K562 (cell line): Measurements from ENCODE around the gene RNF166. TPM values are rescaled to one million over a fixed set of nuclear protein-coding genes. Genes with fewer than 3 reads are reported as not detected.

Source experiments
- CBX3 ChIP-seq, 2 experiments: IDR thresholded peaks; 1 replicate in 1 of 2; 2 replicates in 1 of 2; pipeline ENCODE4 v1.6.1; 2012; ENCODE audit warnings: inconsistent platforms in 2 of 2, low read length in 2 of 2, borderline replicate concordance in 1 of 2, control low read depth in 1 of 2
- CREB1 ChIP-seq, 2 experiments: sonication (generic) in 1 of 2; formaldehyde crosslinking in 1 of 2; IDR thresholded peaks; 2 replicates each; pipeline versions ENCODE4 v1.6.1 to v1.8.0; 2012 to 2022; ENCODE audit warnings: inconsistent platforms in 1 of 2, mild to moderate bottlenecking in 1 of 2, missing genetic modification reagents in 1 of 2, moderate library complexity in 1 of 2
- CREM ChIP-seq: IDR thresholded peaks from 2 replicates; pipeline ENCODE4 v1.6.1; 2014; ENCODE audit warnings: antibody characterized with exemption, low read depth
- FIP1L1 ChIP-seq: fragments of 200-400 bp; formaldehyde crosslinking; IDR thresholded peaks from 2 replicates; pipeline ENCODE4 v1.6.1; 2018; ENCODE audit warnings: mild to moderate bottlenecking, low read depth, low read length; ENCODE audit not compliant: poor library complexity, severe bottlenecking
- FOXM1 ChIP-seq, 2 experiments: fragments of 450-650 bp in 1 of 2; sonication (generic) in 1 of 2; formaldehyde crosslinking in 1 of 2; IDR thresholded peaks; 2 replicates each; pipeline versions ENCODE4 v1.6.1 to v1.9.0; 2017 to 2022; ENCODE audit warnings: low read depth in 2 of 2, mild to moderate bottlenecking in 2 of 2, missing genetic modification reagents in 1 of 2, moderate library complexity in 1 of 2
- HCFC1 ChIP-seq: IDR thresholded peaks from 2 replicates; pipeline ENCODE4 v1.6.1; 2012; ENCODE audit warnings: low read depth, low read length, improper control_type of control experiment
- MTA3 ChIP-seq: fragments of 450-650 bp; formaldehyde crosslinking; IDR thresholded peaks from 2 replicates; pipeline ENCODE4 v1.6.1; 2017; ENCODE audit warnings: mild to moderate bottlenecking, borderline replicate concordance
- NR1H2 ChIP-seq: sonication (generic); formaldehyde crosslinking; IDR thresholded peaks from 2 replicates; pipeline ENCODE4 v1.4.0; 2020; ENCODE audit warnings: mild to moderate bottlenecking, missing genetic modification reagents
- POLR2AphosphoS2 ChIP-seq: IDR thresholded peaks from 2 replicates; pipeline ENCODE4 v1.6.1; 2012; ENCODE audit warnings: low read length, improper control_type of control experiment
- POLR2G ChIP-seq: fragments of 200-400 bp; formaldehyde crosslinking; IDR thresholded peaks from 2 replicates; pipeline ENCODE4 v1.6.1; 2017; ENCODE audit warnings: low read depth, mild to moderate bottlenecking, antibody characterized with exemption, low read length, moderate library complexity
- RCOR1 ChIP-seq, 2 experiments: IDR thresholded peaks; 2 replicates each; pipeline ENCODE4 v1.6.1; 2012; ENCODE audit warnings: low read depth in 2 of 2, low read length in 2 of 2, borderline replicate concordance in 1 of 2, improper control_type of control experiment in 1 of 2
- TRIM28 ChIP-seq: fragments of 450-650 bp; IDR thresholded peaks from 2 replicates; pipeline ENCODE4 v1.6.1; 2017
- ZNF41 ChIP-seq: fragments of 250-450 bp; sonication (Bioruptor Pico); conservative IDR thresholded peaks from 2 replicates; pipeline ENCODE4 v1.4.0; 2020; ENCODE audit warnings: mild to moderate bottlenecking
- ZNF764 ChIP-seq: fragments of 250-450 bp; sonication (Bioruptor Pico); IDR thresholded peaks from 2 replicates; pipeline ENCODE4 v1.4.0; 2020; ENCODE audit warnings: low read depth, mild to moderate bottlenecking, moderate library complexity
- polyA plus RNA-seq, 8 experiments: library from polyadenylated mRNA; depleted of rRNA in 4 of 8; stranded (reverse) in 5 of 8; unstranded in 3 of 8; fragments of >200 nt; fragmentation: Nextera tagmentation in 2 of 8; fragmentation: Illumina TruSeq in 1 of 8; extraction: Ambion mirVana in 2 of 8; extraction: Trizol in 1 of 8; gene quantifications; 2 replicates each; pipeline versions ENCODE4 v1.2.1 to v1.2.3, GENCODE V29; 2011 to 2014; ENCODE audit warnings: inconsistent platforms in 1 of 8, missing spikeins in 1 of 8
- total RNA-seq, 7 experiments: library from RNA; depleted of rRNA in 6 of 7; stranded (reverse); fragments of >200 nt in 6 of 7; fragmentation: Illumina TruSeq in 2 of 7; extraction: Trizol in 2 of 7; gene quantifications; 2 replicates each; pipeline versions ENCODE4 v1.2.1 to v1.2.3, GENCODE V29; 2011 to 2021; ENCODE audit warnings: low replicate concordance in 1 of 7
- TF ChIP-seq, protein P1 (sequence below): fragments of 250-450 bp; sonication (Bioruptor Pico); IDR thresholded peaks from 2 replicates; pipeline ENCODE4 v1.8.0; 2022; ENCODE audit warnings: inconsistent platforms
- TF ChIP-seq, protein P2 (sequence below): sonication (generic); formaldehyde crosslinking; IDR thresholded peaks from 2 replicates; pipeline ENCODE4 v1.8.1; 2023; ENCODE audit warnings: mild to moderate bottlenecking, missing genetic modification reagents
- TF ChIP-seq, protein P3 (sequence below), 3 experiments: IDR thresholded peaks in 2 of 3; conservative IDR thresholded peaks in 1 of 3; 2 replicates each; pipeline ENCODE4 v1.5.1; 2011 to 2012; ENCODE audit warnings: low read length in 3 of 3, mild to moderate bottlenecking in 3 of 3, control low read depth in 2 of 3, improper control_type of control experiment in 1 of 3, inconsistent platforms in 1 of 3, low read depth in 1 of 3, mixed read lengths in 1 of 3, moderate library complexity in 1 of 3; ENCODE audit not compliant: insufficient read depth in 2 of 3
- TF ChIP-seq, protein P4 (sequence below): fragments of 450-650 bp; IDR thresholded peaks from 2 replicates; pipeline ENCODE4 v1.6.1; 2016; ENCODE audit warnings: borderline replicate concordance

Gene RNF166
- total and polyA plus RNA-seq, 9 of the 15 experiments (the other 6 are each of a cell fraction or from before 2014, with no cell fraction given), result 0.56 to 60.3 (median 19.5) TPM

DNA sequence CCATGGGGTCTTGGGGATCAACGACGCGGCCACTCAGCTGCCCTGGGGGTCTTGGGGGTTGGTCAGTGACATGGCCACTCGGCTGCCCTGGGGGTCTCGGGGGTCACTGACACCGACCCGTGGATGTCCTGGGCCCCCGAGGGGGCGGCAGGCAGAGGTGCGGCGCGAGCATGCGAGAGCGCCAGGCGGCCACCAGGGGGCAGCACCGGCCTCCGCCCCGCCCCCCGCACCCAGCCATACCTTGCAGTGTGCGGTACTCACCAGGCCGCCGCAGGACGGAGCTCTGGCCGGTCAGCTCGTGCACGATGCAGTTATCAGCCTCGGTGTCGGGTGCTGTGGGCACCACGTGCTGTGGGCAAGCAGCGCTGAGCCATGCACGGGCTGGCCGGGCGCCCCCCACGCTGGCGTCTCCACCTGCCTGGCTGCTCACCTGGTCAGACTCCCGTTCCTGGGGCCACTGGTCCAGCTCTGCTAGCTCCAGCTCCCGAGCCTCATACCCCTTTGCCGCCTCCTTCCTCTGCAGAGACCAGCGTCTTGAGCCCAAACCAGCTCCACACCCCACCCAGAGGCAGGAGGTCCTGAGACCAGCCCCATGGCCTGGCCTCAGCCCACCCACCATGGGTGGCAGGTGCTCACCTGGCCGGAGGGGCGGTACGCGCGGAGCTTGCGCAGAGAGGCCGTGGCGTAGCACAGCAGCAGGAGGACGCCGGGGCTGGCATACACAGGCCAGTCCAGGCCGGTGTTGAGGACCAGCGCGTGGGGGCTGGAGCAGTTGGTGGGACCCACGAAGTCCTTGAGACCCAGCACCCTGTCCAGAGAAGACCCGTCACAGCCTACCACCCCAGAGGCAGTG is 31.3 kb upstream of the RNF166 start (continued):
- TF ChIP-seq, protein P1, sequence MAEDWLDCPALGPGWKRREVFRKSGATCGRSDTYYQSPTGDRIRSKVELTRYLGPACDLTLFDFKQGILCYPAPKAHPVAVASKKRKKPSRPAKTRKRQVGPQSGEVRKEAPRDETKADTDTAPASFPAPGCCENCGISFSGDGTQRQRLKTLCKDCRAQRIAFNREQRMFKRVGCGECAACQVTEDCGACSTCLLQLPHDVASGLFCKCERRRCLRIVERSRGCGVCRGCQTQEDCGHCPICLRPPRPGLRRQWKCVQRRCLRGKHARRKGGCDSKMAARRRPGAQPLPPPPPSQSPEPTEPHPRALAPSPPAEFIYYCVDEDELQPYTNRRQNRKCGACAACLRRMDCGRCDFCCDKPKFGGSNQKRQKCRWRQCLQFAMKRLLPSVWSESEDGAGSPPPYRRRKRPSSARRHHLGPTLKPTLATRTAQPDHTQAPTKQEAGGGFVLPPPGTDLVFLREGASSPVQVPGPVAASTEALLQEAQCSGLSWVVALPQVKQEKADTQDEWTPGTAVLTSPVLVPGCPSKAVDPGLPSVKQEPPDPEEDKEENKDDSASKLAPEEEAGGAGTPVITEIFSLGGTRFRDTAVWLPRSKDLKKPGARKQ (CRISPR knock-in tag), result 0 out of 2 replicates have a peak, but pooled peaks have one; percentile 61
- TF ChIP-seq POLR2AphosphoS2, result peak; percentile 89
- no peak for TF ChIP-seq ZNF764 (CRISPR knock-in tag)
- peak; percentile 66; the same call in 1 of the 2 replicates for TF ChIP-seq CREB1 (IDR thresholded peaks at IDR 0.05)
- peak; percentile 85 for TF ChIP-seq CREB1 (CRISPR knock-in tag; IDR thresholded peaks at IDR 0.05)
- peak; percentile 85 for TF ChIP-seq CREM
- TF ChIP-seq POLR2G, result peak; percentile 51
- TF ChIP-seq MTA3, result peak; percentile 87; the same call in 1 of the 2 replicates
- TF ChIP-seq FOXM1 (IDR thresholded peaks at IDR 0.05; ENCODE audit: low read depth), result no peak
- 0 out of 2 replicates have a peak, but pooled peaks have one; percentile 17 for TF ChIP-seq FOXM1 (CRISPR knock-in tag; IDR thresholded peaks at IDR 0.05; ENCODE audit: low read depth)
- TF ChIP-seq, protein P2, sequence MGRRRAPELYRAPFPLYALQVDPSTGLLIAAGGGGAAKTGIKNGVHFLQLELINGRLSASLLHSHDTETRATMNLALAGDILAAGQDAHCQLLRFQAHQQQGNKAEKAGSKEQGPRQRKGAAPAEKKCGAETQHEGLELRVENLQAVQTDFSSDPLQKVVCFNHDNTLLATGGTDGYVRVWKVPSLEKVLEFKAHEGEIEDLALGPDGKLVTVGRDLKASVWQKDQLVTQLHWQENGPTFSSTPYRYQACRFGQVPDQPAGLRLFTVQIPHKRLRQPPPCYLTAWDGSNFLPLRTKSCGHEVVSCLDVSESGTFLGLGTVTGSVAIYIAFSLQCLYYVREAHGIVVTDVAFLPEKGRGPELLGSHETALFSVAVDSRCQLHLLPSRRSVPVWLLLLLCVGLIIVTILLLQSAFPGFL (CRISPR knock-in tag), result no peak
- TF ChIP-seq FIP1L1, result peak; percentile 94
- TF ChIP-seq CBX3 (IDR thresholded peaks at IDR 0.05; ENCODE audit: borderline replicate concordance in 1 of 2, low read length in 2 of 2), result peak in 1 of 2 experiments; percentile 80; a peak in 1 of 3 replicates
- TF ChIP-seq NR1H2 (CRISPR knock-in tag), result 0 out of 2 replicates have a peak, but pooled peaks have one; percentile 65
- TF ChIP-seq, protein P3, sequence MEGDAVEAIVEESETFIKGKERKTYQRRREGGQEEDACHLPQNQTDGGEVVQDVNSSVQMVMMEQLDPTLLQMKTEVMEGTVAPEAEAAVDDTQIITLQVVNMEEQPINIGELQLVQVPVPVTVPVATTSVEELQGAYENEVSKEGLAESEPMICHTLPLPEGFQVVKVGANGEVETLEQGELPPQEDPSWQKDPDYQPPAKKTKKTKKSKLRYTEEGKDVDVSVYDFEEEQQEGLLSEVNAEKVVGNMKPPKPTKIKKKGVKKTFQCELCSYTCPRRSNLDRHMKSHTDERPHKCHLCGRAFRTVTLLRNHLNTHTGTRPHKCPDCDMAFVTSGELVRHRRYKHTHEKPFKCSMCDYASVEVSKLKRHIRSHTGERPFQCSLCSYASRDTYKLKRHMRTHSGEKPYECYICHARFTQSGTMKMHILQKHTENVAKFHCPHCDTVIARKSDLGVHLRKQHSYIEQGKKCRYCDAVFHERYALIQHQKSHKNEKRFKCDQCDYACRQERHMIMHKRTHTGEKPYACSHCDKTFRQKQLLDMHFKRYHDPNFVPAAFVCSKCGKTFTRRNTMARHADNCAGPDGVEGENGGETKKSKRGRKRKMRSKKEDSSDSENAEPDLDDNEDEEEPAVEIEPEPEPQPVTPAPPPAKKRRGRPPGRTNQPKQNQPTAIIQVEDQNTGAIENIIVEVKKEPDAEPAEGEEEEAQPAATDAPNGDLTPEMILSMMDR (IDR thresholded peaks at IDR 0.05 in 2 of 3, conservative IDR thresholded peaks at IDR 0.05 in 1 of 3; ENCODE audit: insufficient read depth in 2 of 3, low read depth in 1 of 3, low read length in 3 of 3), result peak; percentile 97 to 99 (median 99)
- TF ChIP-seq TRIM28, result no peak
- TF ChIP-seq ZNF41 (CRISPR knock-in tag), result 0 out of 2 replicates have a peak, but pooled peaks have one; percentile 11
- peak; percentile 60 for TF ChIP-seq HCFC1
- TF ChIP-seq RCOR1 (IDR thresholded peaks at IDR 0.05; ENCODE audit: borderline replicate concordance in 1 of 2, low read depth in 2 of 2, low read length in 2 of 2), result peak in 1 of 2 experiments; percentile 82; a peak in 2 of 4 replicates
- TF ChIP-seq, protein P4, sequence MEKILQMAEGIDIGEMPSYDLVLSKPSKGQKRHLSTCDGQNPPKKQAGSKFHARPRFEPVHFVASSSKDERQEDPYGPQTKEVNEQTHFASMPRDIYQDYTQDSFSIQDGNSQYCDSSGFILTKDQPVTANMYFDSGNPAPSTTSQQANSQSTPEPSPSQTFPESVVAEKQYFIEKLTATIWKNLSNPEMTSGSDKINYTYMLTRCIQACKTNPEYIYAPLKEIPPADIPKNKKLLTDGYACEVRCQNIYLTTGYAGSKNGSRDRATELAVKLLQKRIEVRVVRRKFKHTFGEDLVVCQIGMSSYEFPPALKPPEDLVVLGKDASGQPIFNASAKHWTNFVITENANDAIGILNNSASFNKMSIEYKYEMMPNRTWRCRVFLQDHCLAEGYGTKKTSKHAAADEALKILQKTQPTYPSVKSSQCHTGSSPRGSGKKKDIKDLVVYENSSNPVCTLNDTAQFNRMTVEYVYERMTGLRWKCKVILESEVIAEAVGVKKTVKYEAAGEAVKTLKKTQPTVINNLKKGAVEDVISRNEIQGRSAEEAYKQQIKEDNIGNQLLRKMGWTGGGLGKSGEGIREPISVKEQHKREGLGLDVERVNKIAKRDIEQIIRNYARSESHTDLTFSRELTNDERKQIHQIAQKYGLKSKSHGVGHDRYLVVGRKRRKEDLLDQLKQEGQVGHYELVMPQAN, result 0 out of 2 replicates have a peak, but pooled peaks have one; percentile 33
